Activated effector memory CD4-positive, alpha-beta T cell treated with anti-CD3 and anti-CD28 coated beads, Interleukin-2, amount 50 U/mL, for 16 hours (primary cell): ENCODE data around the gene CD86.
"Not testable (repeated sequence)": the region's sequence is repeated elsewhere in the genome, so short reads cannot be mapped to it uniquely, and the experiment has no call there.

Experiments
- DNase-seq: peaks from one replicate; pipeline ENCODE4 v3.0.0-alpha.2; 2020

CD86 gene

DNA sequence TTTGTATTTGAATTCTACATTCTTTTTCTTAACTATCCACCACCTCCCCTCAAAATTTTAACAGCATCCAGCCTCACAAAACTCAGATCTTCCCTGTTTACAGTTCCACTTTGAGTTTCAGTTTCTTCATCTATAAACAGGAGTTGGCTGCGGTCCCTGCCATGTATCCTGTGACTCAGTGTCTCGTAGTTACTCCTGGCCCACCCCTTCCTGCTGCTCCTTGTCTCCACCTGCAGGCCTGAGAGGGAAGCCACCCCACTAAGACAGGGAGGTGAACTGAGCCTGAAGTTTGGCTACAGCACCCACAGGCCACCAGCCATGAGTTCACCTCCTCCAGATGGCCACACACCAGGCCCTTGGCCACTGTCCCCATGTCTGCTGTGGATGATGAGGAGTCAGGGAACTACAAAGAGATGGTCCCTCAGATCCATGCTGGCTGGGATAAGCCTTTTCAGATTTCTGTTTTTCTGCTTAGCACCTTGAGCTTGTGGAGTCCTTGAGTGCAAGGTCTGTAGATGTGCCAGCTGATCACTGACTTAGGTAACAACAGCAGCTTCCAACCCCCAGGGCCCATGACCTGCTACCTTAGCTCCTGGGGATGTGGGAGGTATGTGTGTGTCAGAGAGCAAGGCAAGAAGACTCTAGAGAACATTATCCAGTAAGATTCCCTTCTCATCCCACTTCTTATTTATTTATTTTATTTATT is 37.5 kb downstream of the CD86 start:
- peak; percentile 77 for DNase-seq

DNA sequence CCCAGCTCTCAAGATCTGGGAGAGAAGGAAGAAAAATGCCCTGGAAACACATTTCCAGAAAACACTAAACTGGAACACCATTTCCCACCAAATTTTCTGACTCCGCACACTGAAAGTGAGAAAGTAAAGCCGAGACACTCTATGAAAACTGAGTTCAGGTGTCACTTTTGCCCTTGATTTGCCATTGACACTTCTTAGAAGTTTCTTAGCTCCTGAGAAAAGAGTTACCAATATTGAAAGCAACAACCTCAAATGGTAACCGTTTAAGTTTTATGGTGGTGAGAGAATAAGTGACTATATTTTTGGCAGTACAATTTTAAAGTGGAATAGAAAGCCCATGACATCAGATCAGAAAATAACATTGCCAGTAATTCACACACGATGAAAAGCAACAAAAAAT is 39.0 kb downstream of the CD86 start:
- no peak for DNase-seq

DNA sequence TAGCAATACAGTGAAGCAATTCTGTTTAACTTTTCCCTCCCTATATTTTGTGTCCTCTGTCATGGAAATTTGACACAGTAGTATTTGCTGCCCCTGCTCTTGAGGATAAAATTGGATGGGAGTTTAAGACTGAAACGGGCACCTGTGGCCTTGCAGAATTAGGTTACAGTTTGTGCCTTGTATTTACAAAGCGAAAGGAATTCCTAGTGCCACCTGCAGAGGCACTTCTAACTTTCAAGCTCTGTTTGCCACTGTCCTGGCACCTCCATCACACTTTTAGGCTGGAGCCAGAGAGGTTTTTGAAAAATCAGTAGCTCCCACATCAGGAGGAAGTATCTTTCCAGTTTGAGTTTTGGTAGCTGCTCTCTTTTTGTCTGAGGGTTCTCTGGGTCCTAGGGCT is 39.5 kb downstream of the CD86 start:
- no peak for DNase-seq

DNA sequence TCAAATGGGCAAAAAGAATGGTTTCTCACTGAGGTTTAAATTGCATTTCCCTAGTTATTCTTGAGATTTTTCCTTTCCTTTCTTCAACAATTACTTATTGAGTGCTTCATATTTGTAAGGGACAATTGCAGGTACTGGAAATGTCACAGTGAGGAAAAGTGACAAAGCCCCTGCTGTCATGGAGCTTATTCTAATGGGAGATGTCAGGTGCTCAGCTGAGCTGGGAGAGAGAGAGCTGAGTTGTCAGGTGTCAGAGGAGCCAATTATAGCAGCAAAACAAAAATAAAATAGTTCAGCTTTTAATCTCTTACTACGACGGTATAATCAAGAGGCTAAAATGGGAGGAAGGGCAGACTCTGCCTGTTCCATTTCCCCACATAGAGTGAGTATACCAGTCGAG is 42.0 kb downstream of the CD86 start:
- no peak for DNase-seq

DNA sequence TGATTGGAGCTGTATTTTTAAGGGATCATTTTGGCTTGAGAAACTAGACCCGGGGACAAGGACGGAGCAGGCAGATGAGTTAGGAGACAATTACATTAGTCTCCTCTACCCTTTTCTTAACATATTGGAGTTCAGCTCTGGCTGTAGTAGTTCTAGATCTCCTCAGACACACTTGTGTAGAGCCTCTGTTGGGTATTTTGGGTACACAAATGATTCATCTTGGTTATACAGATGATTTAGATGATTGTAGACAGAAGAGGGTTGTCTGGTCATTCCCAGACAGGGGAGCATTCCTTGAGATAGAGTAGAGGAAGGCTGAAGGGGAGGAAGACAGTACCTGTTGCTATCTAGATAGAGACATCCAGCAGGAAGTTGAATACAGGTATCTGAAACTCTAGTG is 43.4 kb downstream of the CD86 start:
- DNase-seq: no peak

DNA sequence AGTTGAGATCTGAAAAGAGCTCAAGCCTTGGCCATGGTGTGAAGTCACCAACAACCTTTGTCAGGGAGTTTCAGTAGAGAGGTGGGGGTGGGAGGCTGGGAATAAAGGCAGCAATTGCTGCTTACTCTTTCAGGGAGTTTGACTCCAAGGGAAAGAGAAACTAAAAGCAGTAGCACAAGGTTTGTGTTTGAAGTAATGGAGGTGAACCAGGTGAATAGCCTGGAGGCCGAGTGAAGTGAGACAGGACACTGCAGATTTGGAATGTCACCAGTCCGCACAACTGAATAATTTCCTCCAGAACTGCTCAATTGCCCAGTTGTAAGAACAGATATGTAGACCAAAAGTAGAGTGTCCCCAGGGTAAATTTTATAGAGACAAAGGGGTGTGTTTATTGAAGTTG is 44.1 kb downstream of the CD86 start:
- no peak for DNase-seq

DNA sequence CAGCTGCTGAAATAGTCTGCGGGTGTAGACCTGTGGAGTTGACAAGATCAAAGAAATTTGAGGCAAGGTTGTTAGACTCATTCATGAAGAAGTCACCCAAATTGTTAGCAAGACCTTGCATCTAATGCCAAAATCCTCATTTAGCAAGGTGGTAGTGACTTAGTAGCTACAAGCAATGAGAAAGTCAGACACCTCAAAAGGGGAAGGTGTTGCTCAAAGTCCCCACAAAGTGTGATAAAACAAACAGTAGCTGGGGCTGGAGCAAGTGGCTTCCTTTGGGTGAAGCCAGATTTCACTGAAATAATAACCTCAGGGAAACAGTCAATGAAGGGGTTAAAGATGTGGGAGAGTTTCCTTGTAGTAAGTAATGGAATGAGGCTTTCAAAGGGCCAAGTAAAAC is 44.9 kb downstream of the CD86 start:
- no peak for DNase-seq

DNA sequence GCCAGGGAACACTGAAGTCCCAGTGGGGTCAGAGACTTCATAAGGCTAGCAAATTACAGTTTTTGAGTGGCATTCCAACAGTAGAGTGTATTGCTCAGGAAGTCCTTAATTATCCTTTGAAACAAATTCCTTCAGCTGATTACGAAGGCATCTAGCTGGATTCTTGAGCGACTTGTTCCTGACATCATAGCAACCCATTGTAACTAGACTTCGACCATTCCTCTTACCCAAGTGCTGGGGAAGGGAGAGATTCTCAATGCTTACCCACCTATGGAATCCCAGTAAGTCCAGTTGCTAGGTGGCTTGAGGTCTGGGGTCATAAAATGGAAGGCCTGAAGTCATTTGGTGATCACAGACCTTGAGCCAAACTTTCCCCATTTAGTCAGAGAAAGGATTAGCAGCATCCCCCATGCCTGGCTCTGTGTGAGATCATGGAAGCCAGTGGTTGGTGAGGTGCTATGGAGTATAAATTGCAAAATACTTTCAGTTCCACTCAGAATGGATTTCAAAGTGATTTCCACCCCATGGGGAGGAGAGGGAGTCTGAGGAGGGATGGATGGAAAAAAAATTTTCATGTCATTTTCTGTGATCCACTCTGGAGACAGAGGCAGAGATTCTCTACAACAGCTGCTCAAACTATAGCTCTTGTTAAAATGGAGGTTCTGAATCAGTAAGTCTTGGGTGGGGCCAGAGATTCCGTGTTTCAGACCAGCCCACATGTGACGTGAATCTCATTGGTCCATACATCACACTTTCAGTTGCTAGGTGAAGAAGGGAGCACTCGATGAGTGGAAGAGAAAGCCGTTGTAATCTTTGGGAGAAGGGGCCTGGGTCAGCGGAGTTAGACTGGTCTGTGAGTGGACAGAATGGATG is 45.7 kb downstream of the CD86 start:
- peak; percentile 65 for DNase-seq

DNA sequence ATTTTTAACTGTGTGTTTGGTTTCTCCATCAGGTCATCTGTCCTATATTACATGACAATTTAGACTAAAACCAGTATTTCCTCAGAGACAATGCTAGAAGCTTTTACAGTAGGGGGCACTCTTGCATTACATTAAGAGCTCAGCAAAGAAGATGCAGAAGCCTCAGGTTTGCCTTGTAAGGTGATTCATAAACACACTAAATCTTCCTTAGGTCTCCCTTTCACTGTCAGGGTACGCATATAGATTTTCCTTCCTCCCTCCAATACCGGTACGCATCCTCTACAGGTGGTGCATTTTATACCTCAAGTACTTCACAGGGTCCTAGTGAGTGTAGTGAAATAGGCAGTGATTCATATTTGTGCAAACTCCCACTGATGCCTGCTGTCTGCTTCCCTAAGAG is 46.5 kb downstream of the CD86 start:
- DNase-seq: no peak

DNA sequence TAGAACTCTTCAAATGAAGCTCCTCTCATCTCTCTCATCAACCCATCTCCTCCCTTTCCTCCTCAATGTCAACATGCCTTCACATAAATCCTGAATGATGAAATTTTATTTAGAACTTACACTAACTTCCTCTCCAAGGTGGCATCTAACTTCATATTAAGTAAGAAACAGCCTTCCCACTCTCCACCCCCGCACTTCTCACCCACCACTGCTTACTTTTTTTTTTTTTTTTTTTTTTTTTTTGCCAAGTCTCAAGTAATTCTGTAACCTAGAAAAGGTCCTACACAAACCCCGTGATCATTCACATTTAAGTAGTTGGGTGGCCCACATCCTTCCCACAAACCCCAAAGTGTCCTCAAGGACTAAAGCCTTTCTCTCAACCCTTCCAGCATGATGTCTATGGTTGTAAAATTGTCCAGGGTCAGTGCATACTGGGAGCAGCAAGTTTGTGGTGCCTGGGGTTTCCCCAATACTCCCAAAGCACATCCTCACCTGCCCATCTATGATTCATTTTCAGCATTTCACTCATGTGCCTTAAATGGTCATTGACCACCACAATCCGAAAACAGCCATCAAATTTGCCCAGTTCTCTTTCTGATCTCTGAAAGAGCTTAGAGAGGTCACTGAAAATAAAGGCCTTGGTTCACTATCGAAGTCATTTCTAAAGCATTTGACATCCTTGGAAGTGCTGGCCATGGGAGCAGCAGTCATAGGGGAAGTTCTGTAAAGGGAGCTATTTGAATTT is 47.2 kb downstream of the CD86 start:
- peak; percentile 65 for DNase-seq

DNA sequence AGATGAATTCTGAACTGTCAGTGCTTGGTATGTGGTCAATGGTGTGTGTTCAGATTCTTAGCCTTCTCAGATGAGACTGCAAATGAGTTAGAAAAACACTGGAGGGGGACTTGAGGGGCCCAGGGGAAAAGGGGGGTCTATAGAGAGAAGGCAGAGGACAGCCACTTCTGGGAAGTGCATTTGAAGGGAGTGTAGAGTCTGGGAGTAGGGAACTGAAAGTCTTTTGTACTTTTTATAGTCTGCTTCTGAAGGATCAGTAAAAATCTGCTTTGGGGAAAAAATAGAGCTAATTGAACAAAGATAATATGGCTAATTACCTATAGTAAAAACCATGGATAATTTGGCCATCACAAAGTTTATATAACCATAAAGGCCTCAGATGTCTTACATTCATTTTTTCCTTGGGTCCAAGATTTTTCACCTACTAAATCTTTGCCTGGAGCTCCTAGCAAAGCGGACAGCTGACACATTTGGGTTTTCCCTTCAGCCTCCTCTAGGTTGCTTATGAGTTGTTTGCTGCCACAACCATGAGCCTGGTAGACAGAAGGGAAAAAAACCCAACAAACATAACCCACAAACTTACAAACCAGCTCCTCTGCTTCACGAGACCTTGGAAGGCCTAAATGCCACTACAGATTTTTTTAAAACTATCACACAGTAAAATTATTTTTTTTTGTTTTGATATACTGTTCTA is 48.8 kb downstream of the CD86 start:
- no peak for DNase-seq

DNA sequence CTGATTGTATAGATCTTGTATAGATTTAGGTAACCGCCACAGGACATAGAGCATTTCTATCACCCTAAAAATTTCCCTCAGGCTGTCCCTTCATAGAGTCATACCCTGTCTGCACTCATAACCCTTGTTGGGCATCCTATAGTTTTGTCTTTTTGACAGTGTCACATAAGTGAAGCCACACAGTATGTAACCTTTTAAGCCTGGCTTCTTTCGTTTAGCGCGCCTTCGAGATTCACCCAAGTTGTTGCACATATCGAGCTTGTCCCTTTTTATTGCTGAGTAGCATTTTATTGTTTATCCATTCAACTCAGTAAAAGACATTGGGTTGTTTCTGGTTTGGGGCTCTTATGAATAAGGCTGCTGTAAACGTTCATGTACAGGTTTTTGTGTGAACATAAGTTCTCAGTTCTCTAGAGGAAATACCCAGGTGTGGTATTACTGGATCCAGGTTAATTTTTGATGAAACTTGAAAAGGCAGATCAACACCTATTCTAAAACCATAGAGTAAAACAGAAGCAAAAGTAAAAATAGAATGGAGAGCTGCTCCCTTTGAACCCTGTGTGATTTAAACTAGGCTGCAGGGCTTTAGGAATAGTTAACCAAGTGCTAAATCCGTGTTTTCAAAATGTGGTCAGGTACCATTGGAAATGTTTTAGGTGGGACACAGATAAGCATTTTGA is 49.5 kb downstream of the CD86 start:
- no peak for DNase-seq

DNA sequence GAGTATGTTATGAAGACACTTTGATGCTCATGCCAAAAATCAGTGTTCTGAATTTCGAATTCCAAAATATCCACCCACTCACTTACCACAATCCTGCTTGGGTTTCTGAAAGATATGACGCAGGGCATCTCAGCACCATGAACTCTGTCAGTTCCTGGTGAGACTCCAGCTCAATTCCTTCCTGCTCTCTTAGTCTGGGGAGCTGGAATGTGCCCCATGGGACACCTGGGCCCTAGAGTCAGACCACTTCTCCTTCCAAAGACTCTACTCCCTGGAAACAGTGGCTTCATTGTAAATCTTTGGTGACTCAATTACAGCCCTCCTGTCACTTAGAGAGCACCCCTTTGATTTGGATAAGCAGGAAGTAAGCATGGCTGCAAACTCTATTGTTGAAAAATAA is 50.5 kb downstream of the CD86 start:
- DNase-seq: no peak

DNA sequence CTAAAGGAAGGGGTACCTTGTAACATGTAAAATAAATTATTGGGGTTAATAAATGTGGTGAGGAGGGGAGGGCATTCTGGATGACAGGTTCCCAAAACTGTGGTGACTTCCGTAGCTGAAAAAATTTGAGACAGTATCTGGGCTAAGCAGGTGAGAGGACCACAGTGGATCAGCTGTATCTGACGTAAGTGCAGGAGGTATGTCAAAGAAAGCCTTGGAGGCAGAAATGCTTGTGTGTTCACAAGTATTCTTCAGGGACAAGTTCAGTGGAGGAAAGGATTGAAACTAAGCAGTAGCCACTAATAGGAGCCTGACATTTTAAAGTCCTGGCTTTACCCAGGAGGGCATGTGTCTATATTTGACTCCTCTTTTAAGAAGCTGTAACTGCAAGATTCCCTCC is 52.0 kb downstream of the CD86 start:
- no peak for DNase-seq

DNA sequence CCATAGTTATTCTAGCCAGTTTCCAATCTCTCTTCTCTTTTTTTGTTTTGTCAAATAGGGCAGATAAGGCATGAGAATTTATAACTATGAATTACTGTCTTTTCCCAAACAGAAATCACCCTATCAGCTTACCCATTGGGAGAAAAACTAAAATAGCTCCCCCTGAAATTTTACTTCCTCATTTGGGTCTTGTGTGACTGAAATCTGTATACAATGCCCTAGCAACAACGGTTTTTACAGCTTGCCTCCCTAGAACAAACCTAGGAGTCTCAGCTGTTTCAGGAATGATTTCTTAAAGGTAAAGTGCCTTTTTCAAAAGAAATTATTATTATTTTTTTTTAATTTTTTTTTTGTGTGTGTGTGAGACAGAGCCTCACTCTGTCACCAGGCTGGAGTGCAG is 56.8 kb downstream of the CD86 start:
- DNase-seq: no peak

DNA sequence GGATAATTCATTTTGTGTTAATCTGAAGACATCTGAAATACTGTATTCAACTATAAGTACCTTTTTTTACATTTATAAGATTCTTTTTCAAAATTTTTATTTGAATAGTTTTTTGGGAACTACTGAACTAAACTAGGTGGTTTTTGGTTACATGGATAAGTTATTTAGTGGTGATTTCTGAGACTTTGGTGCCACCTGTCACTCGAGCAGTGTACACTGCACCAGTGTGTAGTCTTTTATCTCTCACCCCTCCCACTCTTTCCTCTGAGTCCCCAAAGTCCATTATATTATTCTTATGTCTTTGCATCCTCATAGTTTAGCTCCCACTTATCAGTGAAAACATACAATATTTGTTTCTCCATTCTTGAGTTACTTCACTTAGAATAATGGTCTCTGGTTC is 57.6 kb downstream of the CD86 start:
- no peak for DNase-seq

DNA sequence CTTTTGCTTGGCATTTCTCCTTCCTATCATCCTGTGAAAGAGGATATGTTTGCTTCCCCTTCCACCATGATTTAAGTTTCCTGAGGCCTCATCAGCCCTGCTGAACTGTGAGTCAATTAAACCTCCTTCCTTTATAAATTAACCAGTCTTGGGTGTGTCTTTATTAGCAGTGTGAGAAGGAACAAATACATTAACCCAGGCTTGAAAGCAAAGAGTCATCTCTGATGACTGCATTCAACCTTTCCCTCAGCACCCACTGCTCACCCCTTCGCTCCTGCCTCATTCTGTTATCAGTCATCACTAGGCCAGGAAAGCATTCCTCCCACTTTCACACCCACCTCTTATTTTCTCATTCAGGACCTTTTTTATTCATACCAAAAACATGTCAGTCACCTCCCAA is 68.7 kb downstream of the CD86 start:
- DNase-seq: no peak

DNA sequence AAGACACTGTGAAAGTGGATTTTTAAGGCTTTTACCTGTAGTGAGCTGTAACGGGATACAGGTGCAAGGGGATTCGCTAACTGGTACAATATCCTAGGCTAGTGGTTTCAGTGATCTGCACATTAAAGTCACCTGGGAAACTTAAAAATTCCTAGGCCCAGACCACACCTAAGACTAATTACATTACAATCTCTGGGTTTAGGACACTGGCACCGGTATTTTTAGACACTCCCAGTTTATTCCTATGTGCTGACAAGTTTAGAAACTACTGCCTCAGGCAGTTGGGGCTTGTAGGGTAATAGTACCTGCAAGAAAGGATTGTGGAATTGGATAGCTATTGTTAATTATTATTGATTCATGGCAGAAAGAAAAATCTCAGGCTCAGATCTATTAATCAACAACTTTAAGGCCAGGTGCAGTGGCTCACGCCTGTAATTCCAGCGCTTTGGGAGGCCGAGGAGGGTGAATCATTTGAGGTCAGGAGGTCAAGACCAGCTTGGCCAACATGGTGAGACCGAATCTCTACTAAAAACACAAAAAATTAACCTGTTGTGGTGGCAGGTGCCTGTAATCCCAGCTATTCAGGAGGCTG is 77.9 kb downstream of the CD86 start:
- DNase-seq: no peak

DNA sequence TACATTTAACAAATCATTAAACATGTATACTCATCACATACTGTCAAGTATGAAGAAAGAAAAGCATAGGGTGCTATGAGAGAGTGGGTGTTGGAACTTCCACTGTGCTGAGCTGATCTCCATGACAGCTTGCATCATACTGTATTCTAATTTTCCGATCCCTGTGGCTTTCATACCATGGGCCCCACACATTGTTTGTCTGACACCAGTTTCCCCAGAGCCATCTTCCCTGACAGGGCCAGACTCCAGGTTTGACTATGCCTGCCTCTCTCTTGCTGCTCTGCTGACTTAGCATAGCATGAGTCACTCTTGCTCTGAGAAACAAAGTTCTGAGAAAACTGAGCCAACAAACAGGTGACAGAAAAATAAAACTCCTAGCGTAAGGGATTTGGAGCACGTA is 91.3 kb downstream of the CD86 start:
- DNase-seq: peak; percentile 77

DNA sequence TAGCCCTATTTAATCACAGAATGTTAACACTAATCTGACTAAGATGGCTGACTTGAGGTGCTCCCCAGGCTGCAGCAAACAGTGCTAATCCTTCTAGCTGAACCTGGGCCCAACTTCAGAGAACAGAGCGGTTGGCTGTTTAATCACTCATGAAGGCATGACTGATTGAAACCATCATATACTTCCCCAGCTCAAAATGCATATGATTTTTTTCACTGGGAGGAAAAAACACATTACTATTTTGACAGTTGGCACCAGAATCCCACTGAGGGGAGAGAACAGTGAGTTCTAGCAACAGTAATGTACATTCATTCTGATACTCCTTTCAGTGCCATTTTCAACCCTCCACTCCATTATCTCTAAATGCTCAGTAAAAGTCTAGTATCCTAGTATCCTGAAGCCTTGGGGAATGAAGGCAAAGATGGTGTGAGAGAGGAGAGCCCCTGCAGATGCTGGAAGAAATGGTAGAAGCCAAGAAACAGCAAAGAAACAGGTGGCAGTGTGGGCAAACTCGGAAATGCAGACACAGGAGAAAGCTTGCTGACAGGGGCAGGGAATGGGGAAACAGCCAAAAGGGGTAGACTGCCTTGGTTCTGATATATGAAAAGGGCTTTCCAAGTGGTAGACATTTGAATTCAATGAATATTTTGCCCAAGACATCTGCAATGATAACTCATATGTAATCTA is 93.9 kb downstream of the CD86 start:
- DNase-seq: no peak

DNA sequence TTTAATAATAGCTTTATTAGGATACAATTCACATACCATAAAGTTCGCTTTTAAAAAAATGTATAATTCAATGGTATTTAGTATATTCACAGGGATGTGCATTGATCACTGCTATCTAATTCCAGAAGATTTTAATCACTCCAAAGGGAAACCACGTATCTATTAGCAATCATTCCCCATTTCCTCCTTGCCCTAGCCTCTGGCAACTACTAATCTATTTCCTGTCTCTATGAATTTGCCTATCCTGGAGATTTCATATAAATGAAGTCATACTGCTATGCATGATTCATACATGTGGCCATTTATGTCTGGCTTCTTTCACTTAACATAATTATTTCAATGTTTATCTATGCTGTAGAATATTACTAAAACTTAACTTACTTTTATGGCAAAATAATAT is 96.3 kb downstream of the CD86 start:
- DNase-seq: no peak

DNA sequence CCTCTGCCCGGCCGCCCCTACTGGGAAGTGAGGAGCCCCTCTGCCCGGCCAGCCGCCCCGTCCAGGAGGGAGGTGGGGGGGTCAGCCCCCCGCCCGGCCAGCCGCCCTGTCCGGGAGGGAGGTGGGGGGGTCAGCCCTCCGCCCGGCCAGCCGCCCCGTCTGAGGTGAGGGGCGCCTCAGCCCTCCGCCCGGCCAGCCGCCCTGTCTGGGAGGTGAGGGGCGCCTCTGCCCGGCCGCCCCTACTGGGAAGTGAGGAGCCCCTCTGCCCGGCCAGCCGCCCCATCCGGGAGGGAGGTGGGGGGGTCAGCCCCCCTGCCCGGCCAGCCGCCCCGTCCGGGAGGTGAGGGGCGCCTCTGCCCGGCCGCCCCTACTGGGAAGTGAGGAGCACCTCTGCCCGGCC is 109.8 kb downstream of the CD86 start:
- not testable (repeated sequence) for DNase-seq
